ENCODE data around the gene PRKCH.

Gene PRKCH

DNA sequence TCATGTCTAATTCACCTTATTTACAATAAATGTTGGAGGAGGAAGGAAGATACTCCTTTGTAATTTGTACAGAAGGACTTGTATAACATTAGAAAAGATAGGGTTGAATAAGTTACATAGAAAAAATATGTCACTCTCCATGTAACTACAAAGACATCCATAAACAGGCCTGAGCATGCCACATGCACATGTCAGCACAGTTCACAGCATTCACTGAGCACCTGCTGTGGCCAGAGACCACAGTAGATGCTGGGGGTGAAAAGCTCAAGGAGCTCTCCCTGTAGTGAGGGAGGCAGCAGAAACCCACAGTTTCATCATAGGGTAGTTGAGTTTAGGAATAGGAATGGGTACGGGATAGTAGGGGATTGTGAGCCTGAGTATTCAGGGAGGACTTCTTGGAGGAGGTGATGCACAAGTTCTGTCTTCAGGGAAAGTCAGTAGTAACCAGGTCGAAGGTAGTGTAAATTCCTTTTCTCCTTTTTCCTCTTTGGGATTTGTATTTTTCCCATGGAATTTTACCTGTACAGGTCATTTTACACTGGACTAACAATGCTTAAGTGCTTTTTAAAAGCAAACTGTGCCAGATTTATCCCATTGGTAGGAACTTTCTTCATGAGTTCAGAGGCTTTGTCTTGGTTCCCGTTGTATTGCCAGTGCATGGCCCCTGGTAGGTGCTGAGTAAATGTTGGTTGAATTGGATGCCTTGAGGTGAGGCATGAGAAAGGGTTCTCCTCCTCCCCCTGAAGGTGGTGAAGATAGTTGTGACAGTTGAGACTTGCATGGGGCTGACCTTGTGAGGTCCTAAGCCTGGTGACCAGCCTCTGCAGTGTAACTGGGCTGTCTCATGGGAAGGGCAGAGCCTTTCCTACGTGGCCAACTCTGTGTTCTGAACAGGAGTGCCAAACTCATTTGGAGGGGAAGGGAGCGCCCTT lies 20.2 kb downstream of the PRKCH start:
- no peak for DNase-seq

DNA sequence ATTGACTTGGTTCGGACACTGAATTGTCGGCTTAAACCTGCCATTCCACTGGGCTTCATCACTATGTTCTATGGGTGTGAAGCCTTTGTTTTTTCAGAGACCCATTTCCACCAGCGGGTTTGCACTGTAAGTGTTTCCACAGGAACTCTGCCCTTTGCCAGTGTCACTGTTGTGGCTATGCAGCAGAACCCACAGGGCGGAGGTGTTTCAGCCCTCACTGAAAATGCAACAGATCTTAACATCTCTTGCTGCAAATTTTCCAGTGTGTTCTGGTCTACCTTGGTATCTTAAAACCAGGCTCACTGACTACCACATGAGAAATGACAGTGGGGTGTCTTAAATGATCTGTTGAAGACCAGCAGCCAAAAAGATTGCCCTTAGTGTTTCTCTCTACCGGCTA lies 21.1 kb downstream of the PRKCH start:
- DNase-seq = peak; percentile 71

DNA sequence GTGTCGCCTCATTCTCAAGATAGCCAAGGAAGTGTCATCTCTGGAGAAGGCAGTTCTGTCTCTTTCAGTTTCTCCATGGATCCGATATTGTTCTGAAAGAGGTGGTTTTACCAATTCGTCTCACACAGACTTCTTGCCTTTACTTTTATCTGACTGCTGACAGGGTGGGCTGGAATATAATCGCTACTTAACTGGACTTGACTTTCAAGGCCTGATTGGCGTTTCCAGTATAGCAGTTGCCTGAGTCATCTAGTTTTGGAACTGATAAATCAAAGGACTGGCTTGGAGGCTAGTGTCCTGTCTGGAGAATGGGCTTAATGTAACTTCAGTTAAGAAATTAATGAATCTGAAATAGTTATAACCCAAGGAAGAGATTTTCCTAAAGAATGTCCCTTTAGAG lies 21.6 kb downstream of the PRKCH start:
- DNase-seq = peak; percentile 64

DNA sequence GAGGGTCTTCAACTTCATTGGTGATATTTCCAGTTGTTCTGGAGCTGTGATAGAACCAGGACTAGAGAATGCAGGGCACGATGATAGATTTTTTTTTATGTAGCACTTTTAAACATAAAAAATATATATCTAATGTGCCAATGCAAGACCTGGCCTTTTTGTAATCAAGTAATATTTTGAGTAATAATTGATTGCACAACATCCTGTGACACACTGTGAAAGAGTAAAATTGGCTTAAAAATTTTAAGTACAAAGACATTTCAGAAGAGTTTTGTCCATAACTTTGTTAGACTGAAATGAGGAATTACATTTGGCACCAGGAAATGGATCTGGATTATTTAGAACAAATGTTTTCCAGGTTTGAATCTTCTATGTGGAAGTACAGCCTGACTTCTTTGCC lies 22.1 kb downstream of the PRKCH start:
- DNase-seq = peak; percentile 30

DNA sequence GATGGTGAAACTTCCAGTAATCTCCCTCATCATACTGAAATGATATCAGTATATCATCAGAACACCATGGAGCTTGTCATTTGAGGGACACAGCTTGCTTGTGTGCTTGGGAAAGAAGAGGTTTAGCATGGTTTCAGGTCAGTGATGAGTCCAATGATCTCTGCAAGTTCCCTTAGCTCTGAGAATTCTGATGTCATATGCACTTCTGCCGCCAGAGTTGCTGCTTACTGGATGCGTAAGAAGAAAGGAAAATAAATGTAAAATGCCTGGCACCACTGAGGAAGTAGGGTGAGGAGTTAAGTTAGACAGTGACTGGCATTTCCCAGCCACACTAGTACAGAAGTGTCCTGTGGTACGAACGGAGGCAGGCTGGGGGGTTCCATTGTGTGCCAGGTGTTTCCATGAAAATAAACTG lies 22.6 kb downstream of the PRKCH start:
- DNase-seq = no peak

DNA sequence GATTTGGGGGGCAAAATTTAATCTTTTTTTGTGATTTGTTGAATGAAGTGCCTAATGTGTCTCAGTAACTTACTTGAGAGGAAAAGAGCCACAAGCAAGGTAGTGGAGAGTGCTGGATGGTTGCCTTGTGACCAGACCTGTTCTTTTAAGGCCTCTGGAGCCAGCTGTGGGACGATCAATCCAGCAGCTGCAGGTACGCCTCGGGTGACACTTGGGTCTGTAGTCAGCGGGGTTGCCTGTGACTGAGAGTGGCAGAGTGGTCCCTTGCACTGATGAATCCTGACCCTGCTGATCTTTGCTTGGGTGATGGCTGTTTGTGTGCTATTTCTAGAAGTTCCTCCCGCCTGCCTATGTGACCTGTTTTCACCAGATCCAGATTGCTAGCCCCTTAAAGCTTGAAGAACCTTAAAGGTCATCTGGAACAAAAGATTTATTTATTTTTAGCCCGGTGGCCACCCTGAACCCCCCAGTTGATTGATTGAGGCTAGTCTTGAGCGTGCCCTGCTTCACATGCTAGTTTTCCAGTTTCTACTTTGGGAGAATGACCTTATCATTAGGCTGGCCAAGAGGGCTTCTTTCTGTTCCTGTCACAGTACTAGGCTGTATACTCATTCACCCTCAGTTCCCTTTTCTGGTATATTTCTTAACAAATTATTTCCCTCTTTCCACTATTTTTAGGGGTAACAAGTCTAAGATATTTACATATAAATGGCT lies 23.2 kb downstream of the PRKCH start:
- no peak for DNase-seq

DNA sequence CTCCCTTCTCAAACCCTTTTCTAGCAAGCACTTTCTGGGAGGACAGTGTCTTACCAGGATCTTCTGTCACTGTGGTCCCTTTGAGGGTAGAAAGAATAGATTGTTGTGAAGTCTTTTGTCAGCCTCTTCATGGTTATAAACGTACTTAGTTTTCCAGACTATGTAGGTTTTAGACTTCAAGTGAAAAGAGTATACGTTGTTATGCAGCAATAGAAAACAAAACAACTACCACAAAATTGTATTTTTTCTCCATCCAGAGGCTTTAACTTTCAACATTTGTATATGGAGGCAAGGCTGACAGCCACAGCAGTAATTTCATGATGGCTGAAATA lies 23.7 kb downstream of the PRKCH start:
- DNase-seq = no peak

DNA sequence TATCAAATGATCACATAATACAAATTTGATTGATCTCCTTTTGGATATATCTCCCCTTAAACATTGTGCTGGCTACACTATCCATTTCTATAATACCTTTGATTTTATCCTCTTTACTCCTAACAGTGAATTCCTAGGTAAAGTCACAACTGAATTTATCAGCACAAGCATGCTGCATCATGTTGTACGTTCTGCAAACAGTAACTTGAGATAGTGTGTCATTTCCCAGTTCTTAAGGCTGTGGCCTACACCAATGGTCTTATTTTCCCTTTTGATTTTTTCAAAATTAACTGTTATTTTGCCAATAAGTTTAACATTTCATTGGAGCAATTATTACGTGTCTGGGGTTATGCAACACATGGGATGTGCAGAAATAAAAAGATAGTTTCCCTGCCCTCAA lies 24.8 kb downstream of the PRKCH start:
- DNase-seq = no peak

DNA sequence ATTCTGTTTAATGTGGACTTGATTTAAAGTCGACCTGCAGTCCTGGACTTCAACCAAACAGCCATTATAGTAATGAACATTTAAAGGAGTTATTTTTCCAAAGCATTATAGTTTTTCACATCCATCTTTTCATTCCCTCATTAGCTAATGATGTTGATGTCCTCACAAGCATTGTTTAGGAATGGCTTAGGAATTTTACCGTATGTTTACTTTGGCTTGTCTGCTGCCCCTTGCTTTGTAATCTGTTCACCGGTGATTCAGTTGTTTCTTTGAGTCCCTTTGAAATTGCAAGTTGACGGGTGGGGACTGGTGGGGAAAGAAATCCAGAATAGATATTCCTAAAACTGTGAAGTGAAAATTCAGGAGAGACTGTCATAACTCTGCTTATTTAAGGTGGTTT lies 25.4 kb downstream of the PRKCH start:
- no peak for DNase-seq

DNA sequence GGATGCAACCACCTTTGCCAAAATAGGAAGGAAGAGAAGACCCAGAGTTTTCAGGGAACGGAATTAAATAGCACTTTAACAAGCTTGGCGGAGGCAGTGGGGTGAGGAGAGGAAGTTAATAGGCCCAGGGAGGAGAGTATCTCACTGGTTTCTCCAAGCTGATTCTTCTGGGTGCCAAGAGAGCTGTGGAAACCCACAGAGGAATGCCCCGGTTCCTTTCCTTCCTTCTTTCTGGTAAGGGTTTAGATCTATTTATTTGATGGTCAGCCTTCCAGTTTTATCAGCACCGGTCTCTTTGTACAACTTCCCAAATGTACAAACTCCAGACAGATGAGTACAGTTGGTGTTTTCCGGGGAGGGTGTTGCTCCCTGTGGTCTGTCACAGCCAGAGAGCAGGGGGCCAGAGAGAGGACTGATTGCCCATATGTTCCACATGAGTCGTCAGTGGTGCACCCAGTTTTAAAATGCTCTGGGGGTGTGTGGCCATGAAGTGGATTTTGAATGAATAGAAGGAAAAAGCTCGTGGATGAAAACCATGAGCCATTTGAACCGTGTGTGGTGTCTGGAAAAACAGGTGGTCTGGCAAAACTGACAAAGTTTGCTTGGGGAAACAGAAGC lies 26.6 kb downstream of the PRKCH start:
- peak; percentile 37 for DNase-seq

DNA sequence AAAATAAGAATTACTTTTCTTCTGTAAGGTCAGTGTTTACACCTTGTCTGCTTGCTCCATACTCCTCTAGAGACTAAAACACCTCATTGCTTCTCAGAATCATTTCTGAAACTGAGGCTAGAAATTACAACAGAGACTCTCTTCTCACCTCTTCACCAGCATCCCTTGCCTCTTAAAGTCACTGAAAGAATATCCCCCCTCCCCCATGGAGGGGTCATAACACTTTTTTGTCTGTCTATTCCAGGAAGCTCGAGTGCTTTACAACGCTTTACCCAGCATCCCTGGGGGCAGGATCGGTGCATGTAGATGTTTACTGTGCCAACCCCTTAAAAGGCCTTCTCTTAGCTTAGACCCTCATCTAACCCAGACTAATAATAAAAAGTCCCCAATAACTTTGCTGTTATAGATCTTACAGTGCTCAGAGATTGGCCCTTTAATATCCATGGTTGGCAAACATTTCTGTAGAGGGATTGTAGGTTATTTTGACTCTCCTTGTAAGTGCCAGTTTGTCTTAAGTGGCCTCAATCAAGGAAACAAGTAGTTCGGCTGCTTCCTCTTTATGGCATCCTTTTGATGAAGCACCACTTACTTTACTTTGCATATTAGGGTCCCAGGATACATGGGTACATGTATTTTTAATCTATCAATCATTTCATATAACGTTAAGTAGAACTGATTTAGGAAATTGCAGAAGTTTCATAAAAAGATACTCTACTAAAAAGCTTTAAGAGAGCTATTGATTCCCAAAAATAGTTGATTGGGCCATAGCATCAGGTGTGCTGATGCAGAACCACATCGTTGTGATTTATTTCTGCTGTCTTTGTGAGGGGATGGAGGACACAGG lies 29.3 kb downstream of the PRKCH start:
- DNase-seq = no peak

DNA sequence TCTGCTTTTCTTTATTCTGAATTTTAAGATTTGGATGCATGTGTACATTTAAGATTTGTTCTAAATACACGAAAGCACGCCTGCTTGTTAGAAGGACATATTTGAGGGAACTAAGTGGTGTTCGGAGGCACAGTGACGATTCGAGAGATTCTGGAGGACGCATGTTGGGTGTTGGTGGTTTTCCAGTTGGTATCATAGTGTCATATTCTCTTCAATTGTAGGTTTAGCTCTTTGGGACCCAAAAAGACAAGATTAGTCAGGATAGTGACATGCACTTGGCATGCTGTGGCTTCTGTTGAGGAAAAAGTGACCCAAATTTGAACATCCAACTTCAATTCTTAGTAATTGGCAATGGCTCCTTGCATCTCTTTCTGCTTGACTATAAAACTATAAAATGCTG lies 30.1 kb downstream of the PRKCH start:
- no peak for DNase-seq

DNA sequence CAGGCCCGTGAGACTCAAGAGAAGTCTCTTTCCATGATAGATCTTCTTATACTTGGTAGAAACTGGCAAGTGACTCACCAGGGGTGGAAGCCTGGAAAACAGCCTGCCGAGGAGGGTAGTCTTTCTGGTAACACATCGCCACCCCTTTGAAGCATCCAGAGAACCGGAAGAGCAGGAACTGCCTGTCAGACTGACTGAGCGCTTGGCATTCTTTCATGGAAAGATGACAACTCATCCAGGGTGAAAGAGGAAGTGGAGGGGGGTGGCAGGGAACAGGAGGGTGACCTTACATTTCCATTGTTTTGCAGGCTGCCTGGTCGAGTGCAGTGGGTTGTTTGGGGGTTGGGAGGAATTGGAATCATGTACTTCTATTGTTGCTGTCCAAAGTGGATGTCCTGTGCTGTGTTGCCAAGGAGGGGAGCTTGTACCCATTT lies 34.5 kb downstream of the PRKCH start:
- no peak for DNase-seq

DNA sequence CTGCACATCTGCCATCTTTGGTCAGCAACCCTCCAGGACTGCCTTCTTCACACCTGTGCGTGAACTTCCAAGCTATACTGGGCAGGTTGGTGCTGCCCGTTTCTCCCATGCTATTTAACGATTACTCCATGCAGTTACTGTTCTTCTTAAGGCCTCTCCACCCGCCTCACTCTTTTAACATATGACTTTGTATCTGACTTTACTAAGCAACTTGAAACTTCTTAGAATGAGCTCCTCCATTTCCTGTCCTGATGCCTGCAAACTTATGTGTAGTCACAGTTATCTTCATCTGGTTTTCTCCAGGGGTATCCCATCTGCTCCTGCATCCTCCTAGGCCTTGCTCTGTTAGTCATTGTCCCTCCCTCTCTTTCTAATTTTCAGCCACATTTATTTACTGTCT lies 35.7 kb downstream of the PRKCH start:
- DNase-seq = no peak

DNA sequence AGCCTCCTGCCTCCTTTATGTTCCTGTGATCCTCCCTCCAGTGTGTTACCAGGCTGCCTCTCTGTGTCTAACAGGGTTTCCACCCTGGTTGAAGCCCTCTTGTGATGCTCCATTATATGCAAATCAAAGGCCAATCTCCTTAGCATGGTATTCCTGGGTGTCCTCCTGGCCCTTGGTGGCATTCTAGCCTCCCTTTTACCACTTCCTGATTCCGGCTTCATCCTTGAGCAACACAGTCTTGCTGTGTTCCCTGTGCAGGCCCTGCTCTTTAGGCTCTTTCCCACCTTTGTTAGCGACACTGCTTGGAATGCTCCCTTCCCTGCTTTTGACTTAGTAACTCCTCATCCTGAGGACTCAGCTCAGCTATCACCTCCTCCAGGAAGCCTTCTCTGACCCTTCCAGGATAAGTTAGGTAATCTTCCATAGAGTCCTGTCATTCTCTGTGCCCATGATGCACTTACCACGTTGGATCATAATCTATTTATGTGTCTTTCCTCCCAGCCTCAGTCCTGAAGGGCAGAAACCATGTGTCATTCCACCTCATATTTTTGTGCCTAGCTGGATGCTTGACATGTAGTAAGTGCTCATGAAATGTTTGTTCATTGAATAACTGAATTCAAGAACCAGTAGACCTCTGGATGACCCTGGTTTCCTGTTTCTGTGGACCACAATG lies 37.3 kb downstream of the PRKCH start:
- DNase-seq = no peak

DNA sequence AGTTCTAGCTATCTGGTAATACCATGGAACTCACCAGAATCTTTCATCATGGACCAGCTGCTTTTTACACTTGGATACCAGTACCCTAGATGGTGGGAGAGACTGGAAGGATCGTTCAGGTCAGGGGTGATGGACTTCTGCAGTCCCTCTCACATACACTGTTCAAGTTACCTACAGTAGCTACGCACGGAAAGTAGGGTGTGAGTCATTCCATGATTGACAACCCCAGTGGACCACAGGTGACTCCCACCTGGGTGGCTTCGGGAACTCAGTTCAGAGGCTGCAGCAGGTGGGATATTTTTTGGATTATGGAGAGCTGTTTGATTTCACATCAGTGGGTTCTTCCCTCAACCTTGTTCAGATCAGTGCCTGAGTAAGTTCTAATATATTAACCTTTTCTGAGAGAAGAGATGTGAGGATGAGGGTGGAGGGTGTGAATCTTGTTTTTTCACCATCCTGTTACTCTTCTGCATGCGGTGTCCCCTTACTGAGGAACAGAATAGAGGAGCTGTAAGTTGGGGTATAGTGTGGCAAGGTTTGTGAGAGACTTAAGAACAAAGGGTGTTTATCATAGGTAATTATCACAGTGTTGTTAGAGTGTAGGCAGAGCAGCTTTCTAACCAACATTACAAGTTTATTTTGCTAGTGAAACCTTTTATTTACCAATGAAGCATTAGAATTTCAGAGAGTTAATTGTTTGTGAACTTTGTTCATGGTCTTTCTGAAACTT lies 39.6 kb downstream of the PRKCH start:
- DNase-seq = no peak

DNA sequence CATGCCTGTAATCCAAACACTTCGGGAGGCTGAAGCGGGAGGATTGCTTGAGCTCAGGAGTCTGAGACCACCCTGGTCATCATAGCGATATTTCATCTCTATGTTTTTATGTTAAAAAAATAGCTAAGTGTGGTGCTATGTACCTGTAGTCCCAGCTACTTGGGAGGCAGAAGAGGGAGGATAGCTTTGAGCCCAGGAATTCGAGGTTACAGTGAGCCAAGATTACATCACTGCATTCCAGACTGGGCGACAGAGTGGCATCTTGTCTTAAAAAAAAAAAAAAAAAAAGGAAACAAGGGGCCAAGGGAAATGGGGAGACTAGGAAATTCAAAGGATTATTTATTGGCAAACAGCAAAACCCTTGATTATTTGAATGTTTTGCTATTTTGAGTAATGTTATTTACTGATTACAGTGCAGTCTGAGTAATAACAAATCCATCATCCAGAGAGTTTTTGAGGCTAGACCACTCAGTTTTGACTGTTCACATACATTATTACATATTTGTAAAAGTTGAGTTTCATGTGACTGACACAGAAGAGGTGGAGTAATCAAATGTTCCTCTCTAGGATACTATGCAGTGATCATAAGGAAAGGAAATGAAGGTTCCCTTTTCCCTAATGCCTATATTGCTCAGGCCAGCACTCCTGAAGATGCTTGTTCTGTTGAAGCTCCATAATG lies 40.8 kb downstream of the PRKCH start:
- no peak for DNase-seq

DNA sequence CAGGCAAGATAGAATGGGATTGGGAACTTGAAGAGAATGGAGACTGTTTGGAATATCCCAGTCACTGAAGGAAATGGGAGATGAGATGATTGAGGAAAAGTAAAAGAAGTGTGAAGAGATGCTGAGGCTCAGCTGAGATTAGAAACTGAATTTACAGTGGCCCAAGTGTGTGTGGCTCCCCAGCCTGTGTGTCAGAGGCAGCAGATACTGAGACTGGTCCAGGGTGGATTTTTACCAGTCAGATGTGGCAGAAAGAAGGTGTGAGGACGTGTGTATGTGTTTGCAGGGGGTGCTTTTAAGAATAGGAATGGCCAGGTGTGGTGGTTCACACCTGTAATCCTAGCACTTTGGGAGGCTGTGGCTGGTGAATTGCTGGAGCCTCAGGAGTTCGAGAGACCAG lies 42.9 kb downstream of the PRKCH start:
- no peak for DNase-seq

DNA sequence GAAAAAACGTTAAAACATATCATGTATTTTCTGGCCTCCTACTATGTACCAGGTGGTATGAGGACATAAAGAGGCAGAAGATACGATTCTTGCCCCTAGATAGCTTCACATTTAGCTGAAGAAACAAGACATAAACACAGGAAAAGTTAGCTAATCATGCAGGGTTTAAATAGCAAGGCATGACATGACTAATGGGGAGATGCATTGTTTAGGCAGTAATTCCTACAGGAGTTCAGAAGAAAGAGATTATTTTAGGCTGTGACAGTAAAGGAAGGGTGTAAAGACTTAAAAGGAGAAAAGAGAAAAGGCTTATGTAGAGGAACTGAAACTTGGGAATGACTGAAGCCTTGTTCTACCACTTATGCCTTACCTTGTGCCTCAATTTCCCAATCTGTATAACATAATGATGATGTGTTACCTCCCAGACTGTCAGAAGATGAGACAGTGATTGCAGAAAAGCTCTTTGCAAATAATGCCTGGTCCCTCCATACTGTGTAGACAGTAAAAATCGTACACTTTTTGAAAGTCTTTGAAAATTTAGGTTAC lies 44.4 kb downstream of the PRKCH start:
- DNase-seq = no peak

DNA sequence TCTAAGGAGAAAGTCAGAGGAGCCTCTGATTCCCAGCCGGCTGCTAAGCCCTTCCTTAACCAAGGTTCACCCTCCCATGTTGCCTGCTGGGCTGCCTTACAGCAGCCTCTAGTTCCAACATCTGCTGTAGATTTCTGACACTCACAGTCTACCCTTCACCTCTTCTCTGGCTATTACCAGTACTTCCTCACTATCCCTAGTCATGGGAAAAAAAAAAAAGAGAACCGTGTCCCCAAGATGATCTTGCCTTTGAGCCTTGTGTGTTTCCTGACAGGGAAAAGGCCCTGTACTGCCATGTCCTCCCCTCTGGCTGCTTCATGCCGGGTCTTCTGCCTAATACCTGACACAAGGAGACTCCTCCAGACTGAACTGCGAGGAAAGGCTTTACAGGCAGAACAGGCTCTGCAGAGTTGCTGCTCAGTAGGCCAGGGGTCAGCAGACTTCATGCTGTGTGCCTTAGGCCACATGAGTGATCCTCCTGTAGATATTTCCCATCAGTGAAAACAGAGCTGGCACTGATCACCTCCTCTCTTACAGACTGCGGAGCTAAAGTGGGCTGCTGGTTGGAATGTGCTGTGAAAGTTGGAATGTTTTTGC lies 46.8 kb downstream of the PRKCH start:
- DNase-seq = no peak
